Measurements from ENCODE around the gene FBLN1.

Gene FBLN1

DNA sequence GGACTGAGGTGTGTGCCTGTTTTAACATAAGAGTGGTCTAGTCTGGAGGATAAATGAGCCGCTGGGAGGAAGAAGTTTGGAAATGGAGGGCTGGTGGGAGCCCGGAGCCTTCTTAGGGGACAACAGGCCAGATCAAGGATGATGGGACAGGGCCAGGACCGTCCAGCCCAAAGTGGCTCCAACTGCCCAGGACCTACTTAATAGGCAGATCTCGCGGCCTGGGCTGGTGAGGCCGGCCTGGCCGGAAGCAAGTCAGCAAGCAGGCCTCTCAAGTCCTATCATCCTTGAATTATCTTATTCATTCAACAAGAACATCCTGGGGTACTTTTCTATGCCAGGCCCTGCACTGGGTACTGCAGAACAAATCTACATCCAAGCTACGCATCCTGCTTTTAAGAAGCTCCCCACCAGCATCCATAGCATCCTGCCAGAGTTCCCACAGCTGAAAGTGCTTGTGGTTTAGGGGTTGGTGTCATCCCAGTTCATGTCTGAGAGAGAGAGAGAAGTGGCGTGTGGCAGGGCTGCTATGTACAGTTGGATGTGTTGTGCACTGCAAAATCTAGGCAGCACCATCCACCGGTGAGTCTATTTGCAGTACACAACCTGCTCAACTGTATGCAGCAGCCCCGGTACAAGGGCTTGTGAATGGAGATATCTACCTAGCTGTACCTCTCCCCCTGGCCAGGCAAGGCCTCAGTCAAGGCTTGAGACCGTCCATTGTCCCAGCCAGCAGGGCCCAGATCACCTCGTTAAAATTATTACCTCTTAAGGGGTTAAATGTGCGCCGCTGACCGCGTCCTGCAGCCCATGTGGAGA, 82.1 kb downstream of the FBLN1 start:
- no peak for DNase-seq (ENCODE audit: low spot score)
- TF ChIP-seq, protein P1, sequence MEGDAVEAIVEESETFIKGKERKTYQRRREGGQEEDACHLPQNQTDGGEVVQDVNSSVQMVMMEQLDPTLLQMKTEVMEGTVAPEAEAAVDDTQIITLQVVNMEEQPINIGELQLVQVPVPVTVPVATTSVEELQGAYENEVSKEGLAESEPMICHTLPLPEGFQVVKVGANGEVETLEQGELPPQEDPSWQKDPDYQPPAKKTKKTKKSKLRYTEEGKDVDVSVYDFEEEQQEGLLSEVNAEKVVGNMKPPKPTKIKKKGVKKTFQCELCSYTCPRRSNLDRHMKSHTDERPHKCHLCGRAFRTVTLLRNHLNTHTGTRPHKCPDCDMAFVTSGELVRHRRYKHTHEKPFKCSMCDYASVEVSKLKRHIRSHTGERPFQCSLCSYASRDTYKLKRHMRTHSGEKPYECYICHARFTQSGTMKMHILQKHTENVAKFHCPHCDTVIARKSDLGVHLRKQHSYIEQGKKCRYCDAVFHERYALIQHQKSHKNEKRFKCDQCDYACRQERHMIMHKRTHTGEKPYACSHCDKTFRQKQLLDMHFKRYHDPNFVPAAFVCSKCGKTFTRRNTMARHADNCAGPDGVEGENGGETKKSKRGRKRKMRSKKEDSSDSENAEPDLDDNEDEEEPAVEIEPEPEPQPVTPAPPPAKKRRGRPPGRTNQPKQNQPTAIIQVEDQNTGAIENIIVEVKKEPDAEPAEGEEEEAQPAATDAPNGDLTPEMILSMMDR (IDR thresholded peaks at IDR 0.05; ENCODE audit: extremely low read depth, insufficient read depth, missing control alignments), result no peak
- in situ Hi-C loops (cut with MboI; ENCODE audit: low pct_unique_long_range_greater_than_20kb, low sequenced_read_pairs, unreplicated experiment), result no loop called here

DNA sequence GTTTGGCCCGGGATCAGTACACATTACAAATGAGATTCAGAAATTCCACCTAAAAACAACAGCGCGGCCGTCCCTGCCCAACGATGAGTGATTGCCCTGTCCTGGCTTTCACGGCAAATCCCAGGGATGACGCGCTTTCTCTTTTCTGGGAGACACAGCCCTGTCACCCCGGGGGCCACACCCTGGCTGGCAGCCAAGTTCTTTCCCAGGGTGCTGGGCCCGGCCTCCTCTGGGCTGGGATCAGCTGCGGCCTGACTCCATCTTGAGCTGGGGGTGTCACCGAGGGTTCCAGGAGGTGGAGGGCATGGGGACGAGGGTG, 82.7 kb downstream of the FBLN1 start:
- DNase-seq (ENCODE audit: low spot score), result no peak
- in situ Hi-C loops (cut with MboI; ENCODE audit: low pct_unique_long_range_greater_than_20kb, low sequenced_read_pairs, unreplicated experiment), result no loop called here
- TF ChIP-seq, protein P1 (IDR thresholded peaks at IDR 0.05; ENCODE audit: extremely low read depth, insufficient read depth, missing control alignments), result no peak

DNA sequence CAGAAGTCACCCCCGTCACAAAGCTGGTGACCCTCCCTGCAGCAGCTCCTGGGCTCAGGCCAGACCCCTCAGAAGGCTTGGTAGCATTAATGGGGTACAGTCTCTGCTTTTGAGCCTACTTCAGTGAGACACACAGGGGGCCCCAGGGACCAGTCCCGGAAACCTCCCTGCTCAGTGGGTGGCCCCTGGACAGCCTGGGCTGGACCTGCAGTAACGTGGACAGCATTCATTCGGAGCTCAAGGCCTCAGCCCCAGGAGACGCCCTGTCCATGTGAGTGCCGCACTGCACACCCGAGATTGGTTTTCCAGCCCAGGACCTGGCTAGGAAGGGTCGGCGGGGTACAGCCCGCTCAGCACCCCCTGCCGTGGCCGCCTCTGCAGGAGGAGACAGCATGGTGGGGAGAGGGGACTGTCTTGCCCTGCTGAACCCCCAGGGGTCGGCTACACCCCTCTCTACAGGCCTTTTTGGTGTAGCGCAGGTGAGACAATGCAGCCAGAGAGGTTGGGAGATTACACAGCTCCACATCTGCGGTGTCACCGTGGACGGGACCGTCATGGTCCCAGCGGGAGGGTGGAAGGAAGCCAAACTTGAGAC, 83.4 kb downstream of the FBLN1 start:
- in situ Hi-C loops (cut with MboI; ENCODE audit: low pct_unique_long_range_greater_than_20kb, low sequenced_read_pairs, unreplicated experiment), result no loop called here
- DNase-seq (ENCODE audit: low spot score), result no peak
- TF ChIP-seq, protein P1 (IDR thresholded peaks at IDR 0.05; ENCODE audit: extremely low read depth, insufficient read depth, missing control alignments), result no peak

DNA sequence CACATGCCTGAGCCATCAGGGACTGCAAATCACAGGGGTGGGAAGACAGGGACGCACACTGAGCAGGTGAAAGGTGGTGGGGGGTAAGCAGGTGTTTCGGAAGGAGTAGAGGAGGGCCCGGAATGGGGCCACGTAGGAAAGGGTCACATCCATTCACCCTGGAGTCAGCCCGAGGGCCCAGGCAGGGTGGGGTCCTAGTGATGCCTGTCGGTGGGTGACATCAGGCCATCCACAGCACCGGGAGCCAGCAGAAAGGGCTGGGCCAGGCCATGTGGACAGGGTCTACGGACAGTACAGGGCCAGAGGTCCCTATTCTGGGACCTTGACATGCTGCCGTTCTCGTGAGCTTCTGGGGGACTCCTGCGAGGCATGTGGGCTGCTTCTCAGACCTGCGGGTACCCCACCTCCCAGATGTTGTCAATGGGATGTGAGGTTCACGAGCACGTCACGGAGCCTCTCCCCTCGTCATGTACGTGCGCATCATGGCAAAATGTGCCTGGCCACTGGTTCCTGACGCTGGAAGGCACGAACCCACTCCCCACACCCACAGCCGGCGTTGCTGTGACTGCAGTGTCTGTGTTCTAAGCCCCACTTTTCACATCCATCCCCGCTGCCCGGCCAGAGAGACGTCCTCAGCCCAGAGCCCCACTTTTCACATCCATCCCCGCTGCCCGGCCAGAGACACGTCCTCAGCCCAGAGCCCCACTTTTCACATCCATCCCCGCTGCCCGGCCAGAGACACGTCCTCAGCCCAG, 84.1 kb downstream of the FBLN1 start:
- in situ Hi-C loops (cut with MboI; ENCODE audit: low pct_unique_long_range_greater_than_20kb, low sequenced_read_pairs, unreplicated experiment), result no loop called here
- TF ChIP-seq, protein P1 (IDR thresholded peaks at IDR 0.05; ENCODE audit: extremely low read depth, insufficient read depth, missing control alignments), result no peak
- no peak for DNase-seq (ENCODE audit: low spot score)

DNA sequence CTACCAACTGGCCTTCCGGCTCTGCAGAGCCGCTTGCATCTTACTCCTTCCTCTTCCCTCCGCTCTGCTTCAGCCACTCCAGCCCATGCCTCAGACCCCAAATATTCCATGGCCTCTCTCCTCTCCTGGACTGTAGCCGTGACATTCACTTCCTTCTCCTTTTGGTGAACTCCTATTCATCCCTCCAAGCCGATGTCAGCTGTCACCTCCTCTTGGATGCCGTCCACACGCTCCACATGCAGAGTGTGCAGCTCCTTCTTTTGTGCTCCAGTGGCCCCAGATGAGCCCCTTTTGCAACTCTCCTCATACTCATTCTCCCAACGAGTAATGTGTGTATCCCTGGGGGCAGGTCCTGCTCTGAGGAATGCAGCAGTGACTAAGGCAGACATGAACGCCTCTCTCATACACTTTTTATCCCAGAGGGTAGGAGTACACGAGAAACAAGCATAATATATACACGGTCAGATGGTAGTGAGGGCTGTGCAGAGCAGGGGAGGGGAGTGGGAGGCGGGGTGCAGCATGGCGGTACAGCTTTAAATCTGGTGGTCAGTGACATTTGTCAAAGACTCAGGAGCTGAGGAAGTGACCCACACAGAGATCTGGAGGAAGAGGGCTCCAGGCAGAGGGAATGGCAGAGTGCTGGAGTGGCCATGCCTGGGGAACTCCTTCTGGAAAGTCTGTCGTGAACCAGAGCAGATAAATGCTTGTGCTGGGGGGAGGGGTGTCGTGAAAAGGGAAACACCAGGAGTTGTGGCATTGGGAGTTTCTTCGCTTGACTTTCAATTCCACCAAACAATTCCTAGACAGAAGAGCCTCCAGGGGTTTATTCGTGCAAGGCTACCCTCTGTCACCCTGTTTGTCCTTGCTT, 85.2 kb downstream of the FBLN1 start:
- no peak for DNase-seq (ENCODE audit: low spot score)
- TF ChIP-seq, protein P1 (IDR thresholded peaks at IDR 0.05; ENCODE audit: extremely low read depth, insufficient read depth, missing control alignments), result no peak
- in situ Hi-C loops (cut with MboI; ENCODE audit: low pct_unique_long_range_greater_than_20kb, low sequenced_read_pairs, unreplicated experiment), result no loop called here

DNA sequence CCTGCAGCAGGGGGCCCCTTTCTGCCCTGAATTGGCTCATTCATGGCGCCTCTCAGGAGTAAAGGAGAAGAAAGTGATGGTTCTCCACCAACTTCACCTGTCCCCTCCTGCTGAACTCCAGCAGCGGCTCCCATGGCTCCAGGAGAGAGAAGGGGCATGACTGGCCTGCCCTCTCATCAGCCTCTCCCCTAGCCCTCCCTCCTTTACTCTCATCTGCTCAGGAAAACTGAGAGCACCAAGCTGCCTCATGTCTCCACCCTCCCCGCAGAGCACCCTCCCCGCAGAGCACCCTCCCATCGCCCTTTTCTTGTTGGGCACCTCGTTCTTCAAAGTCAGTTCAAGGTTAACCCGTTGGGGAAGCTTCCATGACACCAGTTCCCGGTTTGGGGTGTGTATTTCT, 86.9 kb downstream of the FBLN1 start:
- TF ChIP-seq, protein P1 (IDR thresholded peaks at IDR 0.05; ENCODE audit: extremely low read depth, insufficient read depth, missing control alignments), result no peak
- no peak for DNase-seq (ENCODE audit: low spot score)
- in situ Hi-C loops (cut with MboI; ENCODE audit: low pct_unique_long_range_greater_than_20kb, low sequenced_read_pairs, unreplicated experiment), result no loop called here
